HuH-7.5 (cell line): ENCODE results near the gene UBASH3A.
"Not testable (repeated sequence)": the region's sequence is repeated elsewhere in the genome, so short reads cannot be mapped to it uniquely, and the experiment has no call there.

ENCODE experiments used
- DNase-seq: peaks from one replicate; pipeline ENCODE4 v3.0.0; 2011; ENCODE audit warnings: low spot score

UBASH3A gene

DNA sequence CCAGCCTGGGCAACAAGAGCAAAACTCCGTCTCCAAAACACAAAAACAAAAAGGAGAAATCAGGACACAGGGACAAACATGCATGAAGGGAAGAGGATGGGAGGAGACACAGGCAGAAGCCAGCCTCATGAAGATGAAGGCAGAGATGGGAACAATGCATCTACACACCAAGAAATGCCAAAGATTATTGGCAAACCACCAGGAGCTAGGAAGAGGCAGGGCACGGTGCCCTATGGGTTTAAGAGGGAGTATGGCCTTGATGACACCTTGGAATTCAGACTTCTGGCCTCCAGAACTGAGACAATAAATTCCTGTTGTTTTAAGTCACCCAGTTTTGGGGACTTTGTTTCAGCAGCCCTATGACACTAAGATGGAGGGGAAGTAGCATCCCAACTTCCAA lies 13.0 kb upstream of the UBASH3A start:
- no peak for DNase-seq

DNA sequence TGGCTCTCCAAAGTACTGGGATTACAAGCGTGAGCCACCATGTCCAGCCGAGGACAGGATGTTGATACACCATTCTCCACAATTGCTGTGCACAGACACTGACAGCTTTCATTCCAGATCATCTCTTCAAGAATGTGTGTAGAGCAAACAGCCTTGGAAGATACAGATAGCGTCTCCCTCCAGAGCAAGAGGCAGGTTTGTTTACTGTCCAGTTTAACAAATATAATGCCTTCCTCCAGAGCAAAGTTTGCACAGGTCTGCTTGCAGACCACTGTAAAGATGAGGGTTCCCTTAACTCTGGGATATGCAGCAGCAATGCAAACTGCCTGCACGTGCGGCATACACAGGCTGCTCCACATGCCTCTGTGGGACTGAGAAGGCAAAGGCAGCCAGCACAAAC lies 12.4 kb upstream of the UBASH3A start:
- DNase-seq: no peak

DNA sequence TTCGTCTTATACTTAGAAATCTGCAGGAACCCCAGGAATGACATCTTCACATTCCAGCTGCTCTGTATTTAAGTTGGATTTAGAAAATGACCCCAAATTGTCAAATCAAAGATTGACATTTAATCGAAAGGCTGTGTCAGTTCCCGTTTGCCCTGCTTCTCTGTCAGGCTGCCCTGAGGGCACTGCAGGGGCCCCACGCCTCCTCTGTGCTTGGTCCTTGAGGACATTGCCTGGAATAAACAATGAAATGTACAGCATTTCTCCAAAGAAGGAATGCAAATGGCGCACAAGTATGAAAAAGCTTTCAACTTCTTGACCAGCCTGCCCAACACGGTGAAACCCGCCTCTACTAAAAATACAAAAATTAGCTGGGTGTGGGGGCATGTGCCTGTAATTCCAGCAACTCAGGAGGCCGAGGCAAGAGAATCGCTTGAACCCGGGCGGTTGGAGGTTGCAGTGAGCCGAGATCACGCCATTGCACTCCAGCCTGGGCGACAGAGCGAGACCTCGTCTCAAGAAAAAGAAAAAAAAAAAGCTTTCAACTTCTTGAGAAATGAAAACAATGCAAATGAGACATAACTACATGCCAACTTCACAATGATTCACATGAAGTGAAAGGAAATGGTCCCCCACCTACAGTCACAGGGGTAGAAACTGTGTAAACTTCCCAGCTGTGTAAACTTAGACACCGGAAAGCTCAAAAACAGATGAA lies 10.8 kb upstream of the UBASH3A start:
- no peak for DNase-seq

DNA sequence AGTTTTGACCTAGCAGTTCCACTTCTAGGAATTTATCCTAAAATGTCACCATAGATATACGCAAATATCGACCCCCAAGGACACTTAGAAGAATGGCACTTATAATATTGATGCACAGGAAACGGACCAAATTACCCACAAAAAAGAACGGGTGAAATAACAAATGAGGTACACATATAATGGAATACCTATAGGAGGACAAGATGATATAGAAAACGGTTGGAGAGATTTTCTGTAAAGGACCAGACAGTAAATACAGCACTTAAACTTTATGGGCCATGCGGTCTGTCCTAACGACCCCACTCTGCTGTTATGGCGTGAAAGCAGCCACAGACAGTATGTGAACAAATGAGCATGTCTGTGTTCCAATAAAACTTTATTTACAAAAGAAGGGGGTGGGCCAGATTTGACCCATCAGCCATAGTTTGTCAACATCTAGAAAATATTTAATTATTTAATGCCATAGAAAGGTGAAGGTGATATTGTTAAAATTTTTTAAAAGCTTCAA lies 10.2 kb upstream of the UBASH3A start:
- DNase-seq: no peak

DNA sequence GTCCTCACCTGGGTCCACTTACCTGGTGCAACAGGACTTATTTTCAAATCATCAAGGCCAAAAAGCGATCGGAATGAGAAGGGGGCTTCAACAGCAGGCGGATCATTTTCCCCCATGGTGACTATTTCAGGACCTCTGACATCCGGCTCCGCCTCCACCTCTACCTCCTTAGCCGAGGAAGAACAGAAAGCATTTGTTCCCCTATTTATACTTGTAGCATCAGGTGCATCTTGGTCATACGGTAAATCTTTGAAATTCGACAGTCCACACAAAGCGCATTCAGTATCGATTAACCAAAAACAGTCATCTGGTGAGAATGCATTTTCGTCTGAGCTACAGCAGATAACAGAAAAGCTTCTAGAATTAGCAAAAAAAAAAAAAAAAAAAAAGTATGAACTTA lies 8.4 kb upstream of the UBASH3A start:
- no peak for DNase-seq

- DNase-seq: no peak
Measured at GRCh38 chr21:42395905-42396651, 7.6 kb upstream of the UBASH3A start, which contains the start of gene TMPRSS3. TMPRSS3 (minus strand) TSS chr21:42396052; CDS start chr21:42395417, 635 bp downstream.

DNA sequence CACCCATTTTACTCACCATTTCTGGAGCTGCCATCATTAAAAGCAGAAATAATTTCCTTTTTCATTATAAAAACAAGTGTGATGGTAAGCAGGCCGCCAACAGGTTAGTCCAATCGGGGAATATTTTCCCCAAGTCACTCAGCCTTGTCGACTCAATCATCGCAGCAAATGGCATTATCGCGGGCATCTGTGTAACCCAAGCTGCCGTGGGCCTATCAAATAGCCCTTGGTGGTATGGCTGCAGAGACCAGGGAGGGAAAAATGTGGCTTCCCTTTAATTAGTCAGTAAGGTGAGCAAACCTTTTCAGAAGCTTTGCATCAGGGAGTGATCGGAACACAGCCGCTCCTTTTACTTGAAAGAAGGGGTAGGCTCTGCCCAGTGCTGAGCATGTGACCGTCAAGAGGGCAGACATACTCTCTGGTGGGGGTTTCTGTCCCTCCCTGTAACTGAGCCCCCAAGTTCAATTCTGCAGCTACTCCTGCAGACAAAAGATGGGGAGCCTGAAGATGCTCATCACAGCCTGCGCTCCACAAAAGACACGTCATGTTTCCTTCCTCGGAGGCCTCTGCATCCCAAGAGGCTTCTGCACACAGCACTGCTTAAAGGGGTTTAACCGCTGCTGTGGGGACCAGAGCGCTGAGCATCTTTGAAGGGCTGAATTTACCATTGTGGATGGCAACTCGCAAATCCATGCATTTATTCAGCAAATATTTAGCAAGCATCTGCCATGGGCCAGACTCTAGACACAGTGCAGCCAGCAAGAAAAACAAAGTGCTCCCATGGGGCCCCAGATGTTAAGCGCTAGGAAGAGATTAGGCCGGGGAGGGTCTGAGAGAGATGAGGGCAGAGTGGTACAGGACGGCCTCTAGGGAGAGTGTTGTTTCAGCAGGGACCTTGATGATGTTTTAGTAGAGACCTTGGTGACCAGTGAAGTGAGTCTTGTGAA lies 6.6 kb upstream of the UBASH3A start:
- no peak for DNase-seq

DNA sequence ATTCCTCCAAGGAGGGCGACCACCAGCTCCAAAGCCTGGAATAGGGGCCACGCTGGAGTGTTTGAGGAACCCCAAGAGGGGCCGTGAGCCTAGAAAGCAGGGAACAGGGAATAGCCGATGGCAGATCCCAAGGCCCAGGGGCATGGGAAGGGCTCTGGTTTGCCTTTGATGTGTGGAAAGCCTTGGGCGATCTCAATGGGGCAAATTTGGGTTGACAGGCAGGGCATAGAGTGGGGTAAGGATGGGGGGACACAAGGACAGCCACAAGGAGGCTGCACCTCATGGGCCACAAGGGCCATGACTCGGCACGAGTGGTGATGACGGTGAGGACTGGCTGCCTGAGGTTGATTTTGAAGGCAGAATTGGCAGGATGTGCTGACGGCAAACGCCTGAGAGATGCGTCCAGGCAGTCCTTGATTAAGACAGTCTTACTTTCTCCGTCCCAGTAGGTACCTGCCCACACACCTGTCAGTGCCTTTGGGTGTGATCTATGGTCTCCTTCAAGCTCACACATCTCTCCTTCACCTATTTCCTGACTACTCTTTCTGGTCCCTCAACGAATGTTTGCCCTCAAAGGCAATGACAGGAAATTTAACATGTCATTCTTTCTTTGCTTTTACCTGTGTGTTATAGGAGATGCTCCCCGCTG lies 5.8 kb upstream of the UBASH3A start:
- no peak for DNase-seq

GRCh38 chr21:42398436-42399028 lies 5.2 kb upstream of the UBASH3A start:
- no peak for DNase-seq

DNA sequence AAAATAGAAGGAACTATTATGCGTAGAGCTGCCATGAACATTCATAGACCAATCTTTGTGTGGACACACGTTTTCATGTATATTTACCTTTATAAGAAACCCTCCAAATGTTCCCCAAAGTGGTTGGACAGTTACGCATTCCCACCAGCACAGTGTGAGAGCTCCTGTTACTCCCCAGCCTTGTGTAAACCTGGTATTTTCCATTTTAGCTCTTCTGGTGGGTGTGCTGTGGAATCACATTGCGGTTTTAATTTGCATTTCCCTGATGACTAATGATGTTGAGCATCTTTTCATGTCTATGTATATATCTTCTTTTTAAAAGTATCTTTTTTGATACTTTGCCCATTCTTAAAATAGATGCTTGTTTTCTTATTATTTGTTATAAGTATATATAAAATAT lies 3.2 kb upstream of the UBASH3A start:
- no peak for DNase-seq

DNA sequence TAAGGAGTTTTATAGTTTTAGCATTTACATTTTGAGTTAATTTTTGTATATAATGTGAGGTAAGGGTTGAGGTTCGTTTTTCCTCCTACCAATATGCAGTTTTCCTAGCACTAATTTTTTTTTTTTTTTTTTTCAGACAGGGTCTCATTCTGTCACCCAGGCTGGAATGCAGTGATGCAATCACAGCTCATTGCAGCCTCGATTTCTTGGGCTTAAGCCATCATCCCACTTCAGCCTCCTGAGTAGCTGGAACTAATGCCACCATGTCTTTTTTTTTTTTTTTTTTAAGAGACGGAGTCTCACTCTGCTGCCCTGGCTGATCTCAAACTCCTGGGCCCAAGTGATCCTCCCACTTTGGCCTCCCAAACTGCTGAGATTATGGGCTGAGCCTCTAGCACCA lies 2.5 kb upstream of the UBASH3A start:
- DNase-seq: no peak

GRCh38 chr21:42401820-42402251 lies 1.9 kb upstream of the UBASH3A start:
- no peak for DNase-seq

DNA sequence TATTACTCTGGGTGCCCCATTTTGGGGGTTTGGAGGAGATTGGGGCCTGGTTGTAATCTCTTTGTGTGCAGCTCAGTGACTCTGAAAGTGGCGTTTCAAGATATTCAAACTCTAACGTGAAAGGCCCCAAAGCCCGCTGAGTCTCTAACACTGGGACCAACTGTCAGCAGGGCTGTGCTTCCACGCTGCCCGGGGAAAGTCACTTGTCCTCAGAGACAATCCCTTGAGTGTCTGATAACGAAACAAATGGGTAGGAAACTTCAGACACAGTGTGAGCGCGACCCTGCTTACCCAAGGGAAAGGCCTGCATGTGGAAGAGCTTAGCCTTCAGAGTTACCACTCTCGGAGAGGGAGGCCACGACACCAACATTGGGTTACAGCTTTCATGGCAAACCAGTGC lies 837 bp downstream of the UBASH3A start:
- DNase-seq: no peak

GRCh38 chr21:42405064-42406013 lies 1.6 kb downstream of the UBASH3A start:
- no peak for DNase-seq

DNA sequence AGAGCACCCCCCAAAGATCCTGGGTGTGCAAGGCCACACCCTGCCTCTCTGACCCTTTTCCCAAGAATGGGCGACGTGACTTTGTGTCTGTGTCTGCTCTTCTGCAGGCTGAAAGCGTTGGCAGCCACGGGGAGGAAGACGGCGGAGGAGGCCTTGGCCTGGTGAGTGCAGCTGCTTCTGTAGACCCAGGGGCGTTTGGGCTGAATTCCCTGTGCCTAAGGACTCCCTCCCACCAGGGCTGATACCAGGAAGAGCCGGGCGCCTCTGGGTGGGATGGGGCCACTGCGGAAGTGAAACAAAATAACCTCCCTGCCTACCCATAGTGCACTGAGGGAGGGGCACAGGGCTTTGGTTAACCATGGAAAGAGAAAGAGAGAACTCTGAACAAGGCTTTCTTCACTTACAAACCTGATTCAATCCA lies 2.5 kb downstream of the UBASH3A start:
- no peak for DNase-seq

- no peak for DNase-seq
Measured at GRCh38 chr21:42406866-42407265, 3.2 kb downstream of the UBASH3A start.

DNA sequence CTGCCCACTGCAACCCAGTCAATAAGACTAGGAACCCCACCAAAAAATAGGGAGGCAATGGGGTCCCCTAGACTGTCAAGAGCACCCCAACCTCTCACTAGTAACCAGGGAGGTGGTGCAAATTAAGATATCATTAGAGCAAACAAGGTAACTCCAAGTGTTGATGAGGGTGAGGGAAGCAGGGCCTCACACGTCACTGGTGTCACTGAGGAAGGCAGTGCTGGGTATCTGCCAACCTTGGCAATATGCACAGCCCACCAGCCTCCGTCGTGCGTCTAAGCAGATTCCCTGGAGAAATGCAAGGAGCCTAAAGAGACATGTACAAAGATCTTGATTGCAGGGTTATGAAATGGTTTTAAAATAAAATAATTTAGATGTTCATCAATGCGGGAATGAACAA lies 3.8 kb downstream of the UBASH3A start:
- DNase-seq: no peak

DNA sequence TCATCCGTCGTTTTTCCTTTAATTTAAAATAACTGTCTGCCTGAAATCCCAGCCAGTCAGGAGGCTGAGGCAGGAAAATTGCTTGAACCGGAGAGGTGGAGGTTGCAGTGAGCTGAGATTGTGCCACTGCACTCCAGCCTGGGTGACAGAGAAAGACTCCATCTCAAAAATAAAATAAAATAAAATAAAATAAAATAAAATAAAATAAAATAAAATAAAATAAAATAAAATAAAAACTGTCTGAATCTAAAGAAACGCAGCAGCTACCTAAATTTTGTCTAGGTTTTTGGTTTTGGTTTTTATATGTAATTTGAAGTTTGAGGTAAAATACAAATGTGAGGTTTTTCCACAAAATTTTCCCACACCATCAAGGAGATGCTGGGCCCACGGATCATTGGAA lies 5.0 kb downstream of the UBASH3A start:
- not testable (repeated sequence) for DNase-seq

GRCh38 chr21:42409366-42409765 lies 5.7 kb downstream of the UBASH3A start:
- no peak for DNase-seq

GRCh38 chr21:42411197-42411869 lies 7.6 kb downstream of the UBASH3A start:
- DNase-seq: no peak
